SKM-1 treated with dmso at 0.1 percent for 144 hours (cell line): ENCODE measurements around the gene ZNF410.
"Not testable (repeated sequence)": the region's sequence is repeated elsewhere in the genome, so short reads cannot be mapped to it uniquely, and the experiment has no call there.

Source experiments
- DNase-seq: peaks from one replicate; lab custom pipeline; 2025; ENCODE audit not compliant: unreplicated experiment; lab: John Stamatoyannopoulos, UW

ZNF410 gene

DNA sequence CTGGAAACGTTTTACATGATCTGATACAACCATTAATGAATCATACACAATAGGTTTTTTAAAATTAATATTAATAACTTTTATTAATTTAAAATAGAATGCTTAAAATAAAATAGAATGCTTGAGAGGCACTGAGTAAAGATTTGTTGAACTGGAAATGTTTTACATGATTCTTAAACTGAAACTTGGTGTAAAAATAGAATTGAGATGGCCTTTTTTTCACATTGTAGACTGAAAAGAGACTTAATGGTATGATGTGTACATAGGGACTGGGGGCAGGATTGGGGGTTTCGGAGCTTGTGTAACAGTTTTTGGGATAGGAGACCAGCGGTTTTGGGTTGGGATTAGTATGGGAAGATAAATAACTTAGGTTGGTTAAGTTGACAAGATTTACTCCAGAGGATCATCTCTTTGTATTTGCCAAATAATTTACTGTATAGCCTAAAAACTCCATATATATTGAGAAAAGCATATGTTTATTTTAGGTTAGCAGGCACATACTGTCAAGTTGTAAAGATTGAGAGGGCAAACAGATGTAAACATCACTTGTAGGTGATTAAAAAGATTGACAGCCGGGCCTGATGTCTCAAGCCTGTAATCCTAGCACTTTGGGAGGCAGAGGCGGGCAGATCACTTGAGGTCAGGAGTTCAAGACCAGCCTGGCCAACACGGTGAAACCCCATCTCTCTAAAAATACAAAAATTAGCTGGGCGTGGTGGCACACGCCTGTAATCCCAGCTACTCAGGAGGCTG lies 2.0 kb upstream of the ZNF410 start:
- DNase-seq = no peak

- DNase-seq = no peak
These were observed 608 bp downstream of the ZNF410 start for GRCh38 chr14:73887318-73887616.

DNA sequence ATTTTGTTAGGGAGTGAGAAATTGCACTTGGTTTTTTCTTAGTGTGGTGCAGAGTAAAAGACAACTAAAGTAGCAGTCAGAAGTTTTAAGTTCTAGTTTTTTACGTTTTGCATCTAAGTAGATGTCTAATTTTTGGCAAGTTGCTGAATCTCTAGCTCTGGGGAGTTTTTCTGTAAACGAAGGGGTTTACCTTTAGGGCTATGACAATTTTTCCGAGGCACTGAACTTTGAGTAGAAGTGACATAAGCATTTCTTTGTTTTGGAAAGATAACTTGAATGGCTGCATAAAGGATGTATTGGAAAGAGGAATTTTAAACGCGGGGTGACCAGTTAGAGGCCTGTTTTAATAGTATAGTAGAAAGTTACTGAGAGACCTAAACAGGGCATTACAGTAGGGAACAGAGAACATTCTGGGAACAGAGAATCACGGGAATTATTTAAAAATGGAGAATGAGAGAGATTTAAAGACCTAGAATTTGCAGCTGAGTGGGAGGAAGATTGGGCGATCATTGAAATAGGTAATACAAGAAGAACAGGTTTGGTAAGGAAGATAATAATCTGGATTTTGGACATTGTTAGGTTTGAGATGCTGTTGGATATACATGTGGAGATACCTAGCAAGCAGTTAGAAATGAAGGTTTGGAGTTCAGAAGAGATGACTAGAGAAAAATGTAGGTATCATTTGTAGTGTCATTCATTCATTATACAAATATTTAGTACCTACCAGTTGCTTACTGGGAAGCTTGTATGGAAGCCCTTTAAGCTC lies 1.2 kb downstream of the ZNF410 start:
- DNase-seq = no peak

GRCh38 chr14:73888460-73888725 lies 1.7 kb downstream of the ZNF410 start:
- DNase-seq = no peak

- DNase-seq = no peak
These were observed 2.3 kb downstream of the ZNF410 start for GRCh38 chr14:73888971-73889370.

DNA sequence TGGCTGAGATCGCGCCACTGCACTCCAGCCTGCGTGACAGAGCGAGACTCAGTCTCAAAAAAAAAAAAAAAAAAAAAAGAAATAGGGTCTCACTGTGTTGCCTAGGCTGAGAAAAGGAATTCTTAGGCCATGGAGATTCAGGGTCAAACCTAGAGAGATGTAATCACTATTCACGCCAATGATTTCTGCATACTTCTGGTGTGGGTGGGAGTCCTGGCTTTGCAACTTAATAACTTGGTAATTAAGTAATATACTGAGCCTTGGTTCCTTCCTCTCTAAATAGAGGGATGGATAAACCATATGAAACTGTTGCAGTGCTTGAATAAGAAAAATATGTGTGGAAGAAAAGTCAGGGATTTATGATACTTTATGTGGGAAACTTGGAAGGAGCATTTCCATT lies 2.7 kb downstream of the ZNF410 start:
- no peak for DNase-seq

- DNase-seq = not testable (repeated sequence)
These were observed 7.6 kb downstream of the ZNF410 start for GRCh38 chr14:73894180-73894687.

- DNase-seq = no peak
These were observed 9.3 kb downstream of the ZNF410 start for GRCh38 chr14:73895939-73896338.

DNA sequence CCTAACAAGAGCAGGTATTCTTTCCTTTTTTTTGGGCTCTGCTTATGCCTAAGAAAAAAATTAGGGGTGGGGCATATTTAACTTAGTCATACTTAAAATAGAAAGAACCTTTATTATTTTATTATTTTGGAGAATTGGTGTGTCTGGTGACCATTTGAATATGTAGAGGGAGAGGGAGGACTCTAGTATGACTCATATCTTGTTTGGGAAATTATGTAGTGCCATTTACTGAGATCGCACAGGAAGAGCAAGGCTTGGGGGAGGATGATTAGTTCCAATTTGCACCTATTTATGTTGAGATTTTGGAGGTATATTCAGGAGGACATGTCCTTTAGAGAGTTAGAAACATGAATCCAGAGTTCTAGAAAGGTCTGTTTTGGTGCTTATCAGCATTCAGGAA lies 9.9 kb downstream of the ZNF410 start:
- DNase-seq = no peak

GRCh38 chr14:73903028-73903427 lies 16.4 kb downstream of the ZNF410 start:
- DNase-seq = no peak

DNA sequence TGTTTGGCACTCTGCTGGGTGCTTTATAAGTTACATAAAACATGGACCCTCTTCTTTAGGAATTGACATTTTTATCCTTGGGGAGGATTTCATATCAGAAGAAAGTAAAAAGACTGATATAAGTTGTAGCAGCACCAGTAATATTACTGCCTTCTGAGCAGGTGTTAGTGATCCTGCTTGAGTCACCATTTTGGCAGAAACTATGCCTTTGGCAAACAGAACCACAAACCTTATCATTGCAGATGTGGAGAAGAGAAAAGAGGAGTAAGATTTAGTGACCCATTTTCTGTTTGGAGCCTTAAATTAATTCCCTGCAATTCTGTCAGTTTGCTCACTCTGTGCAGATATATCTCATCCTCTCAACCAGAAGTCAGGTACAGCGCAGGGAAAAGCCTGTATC lies 23.0 kb downstream of the ZNF410 start:
- no peak for DNase-seq

DNA sequence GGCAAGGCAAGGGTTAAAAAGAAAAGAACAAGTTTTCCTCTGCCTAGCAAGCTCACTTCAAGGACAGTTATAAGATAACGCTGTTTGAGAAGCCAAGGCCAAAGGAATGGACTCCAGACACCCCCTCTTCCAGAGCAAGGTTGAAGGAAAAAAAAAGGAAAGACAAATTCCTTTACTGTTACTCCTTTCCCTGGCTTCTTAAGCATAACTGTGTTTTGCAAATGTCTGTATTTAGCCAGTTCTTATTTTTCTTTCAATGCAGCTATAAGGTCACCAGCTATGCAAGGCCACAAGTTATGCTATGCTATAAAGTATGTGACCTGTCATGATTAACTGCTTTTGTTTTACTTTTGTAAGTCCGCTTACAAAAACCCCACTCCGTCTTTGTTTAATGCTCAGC lies 26.6 kb downstream of the ZNF410 start:
- DNase-seq = no peak

DNA sequence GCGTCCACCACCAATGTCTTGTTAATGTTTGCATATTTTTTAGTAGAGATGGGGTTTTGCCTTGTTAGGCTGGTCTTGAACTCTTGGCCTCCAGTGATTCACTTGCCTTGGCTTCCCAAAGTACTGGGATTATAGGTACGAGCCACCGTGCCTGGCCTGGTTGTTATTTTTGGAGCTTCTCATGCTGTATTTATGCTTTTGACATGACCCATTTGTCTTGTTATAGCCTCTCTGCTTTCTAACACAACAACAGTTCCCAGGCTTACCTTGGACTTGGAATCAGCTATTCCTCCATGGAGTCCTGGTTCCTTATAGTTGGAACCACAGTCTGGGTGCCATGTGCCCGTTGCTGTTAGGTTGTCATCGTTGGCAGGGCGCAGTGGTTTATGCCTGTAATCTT lies 29.7 kb downstream of the ZNF410 start:
- DNase-seq = no peak

- not testable (repeated sequence) for DNase-seq
These were observed 32.8 kb downstream of the ZNF410 start for GRCh38 chr14:73919457-73919856.

- no peak for DNase-seq
These were observed 37.7 kb downstream of the ZNF410 start for GRCh38 chr14:73924337-73924736.

DNA sequence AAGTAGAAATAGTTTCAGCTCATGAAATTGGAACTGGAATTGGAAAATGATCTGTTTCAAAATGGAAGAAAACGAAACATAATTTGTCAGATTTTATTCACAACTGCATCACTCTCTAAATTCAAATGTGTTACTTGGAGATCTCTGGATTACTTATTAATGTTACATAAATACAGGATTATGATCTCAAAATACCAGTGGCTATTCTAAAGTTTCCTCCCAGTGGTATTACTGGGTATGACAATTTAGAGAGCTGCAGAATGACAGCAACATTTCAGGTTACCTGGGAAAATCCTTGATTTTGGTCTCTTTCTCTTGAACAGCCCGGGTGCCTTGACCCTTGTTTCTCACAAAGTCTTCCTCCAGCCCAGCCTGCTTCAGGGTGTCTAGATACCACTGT lies 49.0 kb downstream of the ZNF410 start:
- DNase-seq = no peak

- DNase-seq = no peak
These were observed 49.9 kb downstream of the ZNF410 start for GRCh38 chr14:73936548-73936947.

DNA sequence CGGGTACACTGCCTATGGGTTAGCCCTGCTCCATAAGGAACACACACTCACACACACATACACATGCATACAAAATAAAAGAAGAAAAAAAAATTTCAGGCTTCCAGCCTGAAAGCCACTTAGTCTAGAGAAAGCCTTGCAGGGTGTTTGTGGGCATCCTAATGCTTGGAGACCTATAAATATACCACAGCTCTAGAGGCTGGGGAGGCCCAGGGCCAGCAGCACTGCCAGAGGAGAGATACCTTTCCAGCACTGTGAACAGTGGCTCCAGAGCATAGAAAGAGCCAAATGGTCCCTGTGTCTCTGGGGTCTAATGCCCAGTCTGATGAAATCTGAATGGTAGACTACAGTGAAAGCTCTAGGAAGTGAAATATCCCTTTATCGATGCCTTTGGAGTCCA lies 50.4 kb downstream of the ZNF410 start:
- no peak for DNase-seq

GRCh38 chr14:73942180-73942579 lies 55.5 kb downstream of the ZNF410 start:
- DNase-seq = no peak

DNA sequence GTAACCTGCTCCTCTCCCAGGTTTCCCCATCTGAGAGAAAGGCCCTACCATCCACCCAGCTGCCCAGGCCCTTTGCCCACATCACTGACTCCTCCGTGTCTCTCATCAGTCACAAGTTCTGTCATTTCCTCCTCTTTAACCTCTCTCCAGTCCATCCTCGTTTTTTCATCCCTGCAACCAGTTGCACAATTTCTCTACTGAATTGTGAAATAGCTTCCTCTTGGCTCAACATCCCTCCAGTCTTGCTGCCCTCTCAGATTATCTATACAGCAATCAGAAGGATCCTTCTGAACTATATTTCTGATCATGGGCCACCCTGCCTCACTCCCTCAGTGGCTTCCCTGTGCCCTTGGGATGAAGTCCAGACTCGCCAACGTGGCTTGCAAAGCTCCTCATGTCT lies 56.4 kb downstream of the ZNF410 start:
- peak; percentile 84 for DNase-seq

GRCh38 chr14:73944432-73945158 lies 57.9 kb downstream of the ZNF410 start:
- no peak for DNase-seq

DNA sequence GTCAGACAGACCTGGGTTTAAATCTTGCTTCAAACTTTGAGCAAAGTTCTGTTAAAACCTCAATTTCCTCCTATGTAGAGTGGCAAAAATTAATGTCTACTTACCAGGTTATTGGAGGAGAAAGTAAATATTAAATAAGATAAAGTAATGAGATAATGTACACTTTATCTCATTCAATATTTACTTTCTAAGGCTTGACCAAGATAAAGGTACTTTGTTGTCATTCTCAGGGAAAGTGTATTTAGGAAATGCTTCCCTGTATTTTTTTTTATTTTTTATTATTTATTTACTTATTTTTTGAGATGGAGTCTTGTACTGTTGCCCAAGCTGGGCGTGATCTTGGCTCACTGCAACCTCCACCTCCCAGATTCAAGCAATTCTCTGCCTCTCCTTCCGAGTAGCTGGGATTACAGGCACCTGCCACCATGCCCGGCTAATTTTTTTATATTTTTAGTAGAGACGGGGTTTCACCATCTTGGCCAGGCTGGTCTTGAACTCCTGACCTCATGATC lies 58.6 kb downstream of the ZNF410 start:
- DNase-seq = no peak
